HEK293 (cell line): ENCODE results near the gene SORD.
"Not testable (repeated sequence)": the region's sequence is repeated elsewhere in the genome, so short reads cannot be mapped to it uniquely, and the experiment has no call there.

ENCODE experiments used
- CTCF ChIA-PET: fragments of 350-600 bp; formaldehyde crosslinking; extraction: SDS; loops from one replicate; lab custom pipeline; 2021; ENCODE audit warnings: antibody characterized with exemption; lab: Yijun Ruan, JAX
- POLR2A ChIA-PET: fragments of 300-600 bp; formaldehyde crosslinking; extraction: SDS; loops from one replicate; lab custom pipeline; 2020; ENCODE audit warnings: antibody characterized with exemption, inconsistent platforms; lab: Yijun Ruan, JAX
- H3K27ac ChIP-seq: fragments of 200-500 bp; sonication (Bioruptor generic); 2 replicates; pipeline ENCODE4 v1.5.1; 2014; ENCODE audit warnings: low read depth, low read length, control low read depth, inconsistent platforms; ENCODE audit errors: extremely low read depth
- H3K36me3 ChIP-seq, 2 experiments: fragments of 200-500 bp in 1 of 2; sonication (Bioruptor generic) in 1 of 2; 1 replicate in 1 of 2; 2 replicates in 1 of 2; pipeline ENCODE4 v1.5.1; 2014 to 2017; ENCODE audit warnings: inconsistent platforms in 2 of 2, low read length in 2 of 2; ENCODE audit not compliant: control insufficient read depth in 2 of 2, insufficient read depth in 1 of 2
- H3K4me1 ChIP-seq: fragments of 200-500 bp; sonication (Bioruptor generic); 2 replicates; pipeline ENCODE4 v1.5.1; 2014; ENCODE audit warnings: mild to moderate bottlenecking, low read length, inconsistent platforms; ENCODE audit not compliant: control insufficient read depth, insufficient read depth
- H3K4me3 ChIP-seq: 2 replicates; pipeline ENCODE4 v1.5.1; 2011; ENCODE audit warnings: low read depth, mild to moderate bottlenecking, control low read depth, low read length, moderate library complexity
- H3K9me3 ChIP-seq: fragments of 200-500 bp; sonication (Bioruptor generic); 2 replicates; pipeline ENCODE4 v1.5.1; 2014; ENCODE audit warnings: low read depth, low read length, inconsistent platforms; ENCODE audit not compliant: control insufficient read depth, insufficient read depth
- CTCF ChIP-seq: fragments of 450-650 bp; formaldehyde crosslinking; IDR thresholded peaks from 2 replicates; pipeline ENCODE4 v1.5.1; 2016; ENCODE audit warnings: missing biosample characterization, missing genetic modification characterization
- EGR2 ChIP-seq: fragments of 450-650 bp; formaldehyde crosslinking; IDR thresholded peaks from 2 replicates; pipeline ENCODE4 v1.5.1; 2016; ENCODE audit warnings: low read depth, missing biosample characterization, missing genetic modification characterization
- FEZF1 ChIP-seq: fragments of 450-650 bp; formaldehyde crosslinking; IDR thresholded peaks from 2 replicates; pipeline ENCODE4 v1.5.1; 2016; ENCODE audit warnings: missing biosample characterization, missing genetic modification characterization
- GLI4 ChIP-seq: fragments of 450-650 bp; formaldehyde crosslinking; IDR thresholded peaks from 2 replicates; pipeline ENCODE4 v1.5.1; 2016; ENCODE audit warnings: missing biosample characterization, missing genetic modification characterization
- KLF17 ChIP-seq: fragments of 450-650 bp; formaldehyde crosslinking; IDR thresholded peaks from 2 replicates; pipeline ENCODE4 v1.5.1; 2016; ENCODE audit warnings: missing biosample characterization, missing genetic modification characterization
- KLF8 ChIP-seq: fragments of 450-650 bp; formaldehyde crosslinking; IDR thresholded peaks from 2 replicates; pipeline ENCODE4 v1.5.1; 2016; ENCODE audit warnings: missing biosample characterization, missing genetic modification characterization
- SCRT1 ChIP-seq: fragments of 450-650 bp; formaldehyde crosslinking; IDR thresholded peaks from 2 replicates; pipeline ENCODE4 v1.5.1; 2016; ENCODE audit warnings: missing biosample characterization, missing genetic modification characterization, borderline replicate concordance
- ZBTB49 ChIP-seq: fragments of 450-650 bp; formaldehyde crosslinking; IDR thresholded peaks from 2 replicates; pipeline ENCODE4 v1.5.1; 2016; ENCODE audit warnings: missing biosample characterization, missing genetic modification characterization, low read depth
- ZFHX2 ChIP-seq: fragments of 450-650 bp; formaldehyde crosslinking; conservative IDR thresholded peaks from 2 replicates; pipeline ENCODE4 v1.5.1; 2016; ENCODE audit warnings: missing biosample characterization, missing genetic modification characterization
- ZNF175 ChIP-seq: fragments of 450-650 bp; formaldehyde crosslinking; IDR thresholded peaks from 2 replicates; pipeline ENCODE4 v1.5.1; 2016; ENCODE audit warnings: missing biosample characterization, missing genetic modification characterization
- ZNF239 ChIP-seq: fragments of 450-650 bp; formaldehyde crosslinking; IDR thresholded peaks from 2 replicates; pipeline ENCODE4 v1.5.1; 2016; ENCODE audit warnings: missing biosample characterization, missing genetic modification characterization
- ZNF26 ChIP-seq: fragments of 450-650 bp; formaldehyde crosslinking; IDR thresholded peaks from 2 replicates; pipeline ENCODE4 v1.5.1; 2016; ENCODE audit warnings: missing biosample characterization, missing genetic modification characterization
- ZNF366 ChIP-seq: fragments of 450-650 bp; formaldehyde crosslinking; conservative IDR thresholded peaks from 2 replicates; pipeline ENCODE4 v1.5.1; 2016; ENCODE audit warnings: missing biosample characterization, missing genetic modification characterization
- ZNF660 ChIP-seq: fragments of 450-650 bp; IDR thresholded peaks from 2 replicates; pipeline ENCODE4 v1.5.1; 2018; ENCODE audit warnings: missing biosample characterization, mild to moderate bottlenecking, missing genetic modification characterization
- ZSCAN18 ChIP-seq: fragments of 450-650 bp; formaldehyde crosslinking; IDR thresholded peaks from 2 replicates; pipeline ENCODE4 v1.5.1; 2016; ENCODE audit warnings: missing biosample characterization, missing genetic modification characterization
- ZXDB ChIP-seq: fragments of 450-650 bp; formaldehyde crosslinking; IDR thresholded peaks from 2 replicates; pipeline ENCODE4 v1.5.1; 2016; ENCODE audit warnings: missing biosample characterization, missing genetic modification characterization

The SORD gene

GRCh38 chr15:44999105-44999504 lies 23.9 kb upstream of the SORD start:
- no peaks in the 10 kb centered on the region for H3K4me1 ChIP-seq
- no peak for TF ChIP-seq ZNF239 (tag by site-specific recombination)
- no peak for TF ChIP-seq ZSCAN18
- TF ChIP-seq ZNF660, result no peak
- TF ChIP-seq, all 188 proteins: peak for 0
- H3K4me3 ChIP-seq, result no peak overlapping the region
- CTCF ChIA-PET, result no interaction called here
- H3K36me3 ChIP-seq, result no peaks in the 10 kb centered on the region
- H3K9me3 ChIP-seq, result no peaks in the 10 kb centered on the region
- H3K27ac ChIP-seq, result no peak overlapping the region
- POLR2A ChIA-PET, result no interaction called here

GRCh38 chr15:45001180-45001579 lies 21.8 kb upstream of the SORD start:
- POLR2A ChIA-PET, H3K4me3 ChIP-seq, H3K9me3 ChIP-seq, H3K36me3 ChIP-seq, H3K27ac ChIP-seq, CTCF ChIA-PET, H3K4me1 ChIP-seq: not testable (repeated sequence)

GRCh38 chr15:45003731-45004410 lies 19.1 kb upstream of the SORD start:
- POLR2A ChIA-PET, H3K4me1 ChIP-seq, H3K36me3 ChIP-seq, H3K9me3 ChIP-seq, H3K27ac ChIP-seq, CTCF ChIA-PET, H3K4me3 ChIP-seq: not testable (repeated sequence)
- peak; percentile 70 for TF ChIP-seq EGR2 (tag by site-specific recombination)
- TF ChIP-seq ZFHX2 (tag by site-specific recombination), result peak; percentile 59

- POLR2A ChIA-PET, CTCF ChIA-PET, H3K4me1 ChIP-seq, H3K27ac ChIP-seq, H3K36me3 ChIP-seq, H3K4me3 ChIP-seq, H3K9me3 ChIP-seq: not testable (repeated sequence)
Observed at GRCh38 chr15:45004590-45005175, 18.3 kb upstream of the SORD start.

GRCh38 chr15:45009046-45009445 lies 13.9 kb upstream of the SORD start:
- H3K4me3 ChIP-seq, result no peak overlapping the region
- no peaks in the 10 kb centered on the region for H3K36me3 ChIP-seq
- H3K4me1 ChIP-seq, result no peaks in the 10 kb centered on the region
- no peak overlapping the region for H3K27ac ChIP-seq
- H3K9me3 ChIP-seq, result no peaks in the 10 kb centered on the region
- ChIA-PET POLR2A (no interaction called here), CTCF (no interaction called here)
- TF ChIP-seq CTCF (no peak), ZNF26 (tag by site-specific recombination) (no peak), ZBTB49 (no peak), KLF17 (tag by site-specific recombination) (no peak), FEZF1 (tag by site-specific recombination) (no peak), SCRT1 (tag by site-specific recombination) (no peak), ZNF366 (tag by site-specific recombination) (no peak), ZNF175 (no peak), KLF8 (tag by site-specific recombination) (no peak), GLI4 (tag by site-specific recombination) (no peak), ZXDB (tag by site-specific recombination) (no peak)
